Calu3 (cell line): ENCODE data around the gene GREM1. TPM values are rescaled to one million over a fixed set of nuclear protein-coding genes. Genes with fewer than 3 reads are reported as not detected.

Source experiments
- BruUV-seq: library from RNA; stranded (reverse); fragments of 400-500 nt; replicated peaks from 2 replicates; lab custom pipeline; 2021; lab: Mats Ljungman, UMichigan
- CTCF ChIA-PET: fragments of 300-600 bp; sonication (Branson Sonifier 250); formaldehyde crosslinking; loops from one replicate; lab custom pipeline; 2022; ENCODE audit warnings: antibody characterized with exemption; lab: Charles Lee
- DNase-seq: peaks from one replicate; pipeline ENCODE4 v3.0.0; 2022
- H3K27ac Mint-ChIP-seq: one replicate; pipeline ENCODE4 v1.8.0; 2022; ENCODE audit warnings: mixed read lengths; ENCODE audit not compliant: unreplicated experiment
- H3K27me3 Mint-ChIP-seq: one replicate; pipeline ENCODE4 v1.8.0; 2022; ENCODE audit warnings: mixed read lengths; ENCODE audit not compliant: unreplicated experiment
- H3K36me3 Mint-ChIP-seq: one replicate; pipeline ENCODE4 v1.8.0; 2022; ENCODE audit warnings: mild to moderate bottlenecking, moderate library complexity, mixed read lengths; ENCODE audit not compliant: insufficient read depth, unreplicated experiment
- H3K4me1 Mint-ChIP-seq: one replicate; pipeline ENCODE4 v1.8.0; 2022; ENCODE audit warnings: mild to moderate bottlenecking, low read depth, mixed read lengths; ENCODE audit not compliant: unreplicated experiment
- H3K4me3 Mint-ChIP-seq: one replicate; pipeline ENCODE4 v1.8.0; 2022; ENCODE audit warnings: mild to moderate bottlenecking, low read depth, moderate library complexity, mixed read lengths; ENCODE audit not compliant: unreplicated experiment
- H3K9me3 Mint-ChIP-seq: one replicate; pipeline ENCODE4 v1.8.0; 2022; ENCODE audit warnings: low read depth, mixed read lengths; ENCODE audit not compliant: unreplicated experiment
- intact Hi-C: fragments of 100-400 bp; cut with micrococcal nuclease; formaldehyde crosslinking; loops from one replicate; pipeline ENCODE4 v1.10.0; 2022; ENCODE audit not compliant: unreplicated experiment
- total RNA-seq: library from RNA; stranded (reverse); gene quantifications from 2 replicates; pipeline ENCODE4 v1.2.3, GENCODE V29; 2022
- TF ChIP-seq, protein P1 (sequence below): fragments of 200-600 bp; IDR thresholded peaks from one replicate; pipeline ENCODE4 v1.8.0; 2022; ENCODE audit warnings: antibody characterized with exemption; ENCODE audit not compliant: unreplicated experiment

GREM1 gene
- total RNA-seq, 1 experiment from 2014 or later: not detected

DNA sequence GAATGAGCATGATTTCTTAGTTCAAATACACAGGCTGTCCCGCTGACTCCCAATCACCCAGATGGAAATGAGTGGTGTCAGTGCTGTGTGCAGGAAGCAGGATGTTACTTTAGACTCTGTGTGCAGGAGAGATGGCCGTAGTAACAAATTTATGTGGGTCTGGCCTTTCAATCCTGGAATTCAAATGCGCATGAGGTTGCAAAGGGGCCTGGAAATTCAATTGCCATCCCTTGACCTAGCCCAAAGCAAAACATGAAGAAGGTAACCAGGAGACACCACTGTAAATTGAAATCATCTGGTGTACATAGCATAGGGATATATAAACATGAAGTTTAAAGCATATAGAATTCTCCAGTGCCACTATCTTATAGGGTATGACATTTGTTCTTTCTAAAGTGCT is 33.2 kb downstream of the GREM1 start:
- Mint-ChIP-seq H3K4me1 (no peaks in the 10 kb centered on the region), H3K27ac (no peak overlapping the region), H3K36me3 (no peaks in the 10 kb centered on the region), H3K4me3 (no peak overlapping the region), H3K9me3 (no peaks in the 10 kb centered on the region), H3K27me3 (no peaks in the 10 kb centered on the region)
- intact Hi-C loops: no loop called here
- TF ChIP-seq, protein P1, sequence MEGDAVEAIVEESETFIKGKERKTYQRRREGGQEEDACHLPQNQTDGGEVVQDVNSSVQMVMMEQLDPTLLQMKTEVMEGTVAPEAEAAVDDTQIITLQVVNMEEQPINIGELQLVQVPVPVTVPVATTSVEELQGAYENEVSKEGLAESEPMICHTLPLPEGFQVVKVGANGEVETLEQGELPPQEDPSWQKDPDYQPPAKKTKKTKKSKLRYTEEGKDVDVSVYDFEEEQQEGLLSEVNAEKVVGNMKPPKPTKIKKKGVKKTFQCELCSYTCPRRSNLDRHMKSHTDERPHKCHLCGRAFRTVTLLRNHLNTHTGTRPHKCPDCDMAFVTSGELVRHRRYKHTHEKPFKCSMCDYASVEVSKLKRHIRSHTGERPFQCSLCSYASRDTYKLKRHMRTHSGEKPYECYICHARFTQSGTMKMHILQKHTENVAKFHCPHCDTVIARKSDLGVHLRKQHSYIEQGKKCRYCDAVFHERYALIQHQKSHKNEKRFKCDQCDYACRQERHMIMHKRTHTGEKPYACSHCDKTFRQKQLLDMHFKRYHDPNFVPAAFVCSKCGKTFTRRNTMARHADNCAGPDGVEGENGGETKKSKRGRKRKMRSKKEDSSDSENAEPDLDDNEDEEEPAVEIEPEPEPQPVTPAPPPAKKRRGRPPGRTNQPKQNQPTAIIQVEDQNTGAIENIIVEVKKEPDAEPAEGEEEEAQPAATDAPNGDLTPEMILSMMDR: no peak
- no TSS peak for BruUV-seq
- DNase-seq: no peak
- CTCF ChIA-PET: no interaction called here

DNA sequence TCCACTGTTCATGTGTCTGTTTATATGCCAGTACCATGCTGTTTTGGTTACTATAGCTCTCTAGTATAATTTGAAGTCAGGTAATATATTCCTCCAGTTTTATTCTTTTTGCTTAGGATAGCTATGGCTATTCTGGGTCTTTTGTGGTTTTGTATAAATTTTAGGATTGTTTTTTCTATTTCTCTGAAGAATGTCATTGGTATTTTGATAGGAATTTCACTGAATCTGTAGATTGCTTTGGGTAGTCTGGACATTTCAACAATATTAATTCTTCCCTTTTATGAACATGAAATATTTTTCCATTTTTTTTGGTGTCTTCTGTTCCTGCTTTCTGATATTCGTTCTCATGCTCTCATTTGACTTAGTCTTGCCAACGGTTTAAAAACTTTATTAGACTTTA is 39.6 kb downstream of the GREM1 start:
- intact Hi-C loops: no loop called here
- DNase-seq: no peak
- TF ChIP-seq, protein P1: no peak
- no peaks in the 10 kb centered on the region for H3K36me3 Mint-ChIP-seq
- H3K9me3 Mint-ChIP-seq: no peaks in the 10 kb centered on the region
- CTCF ChIA-PET: no interaction called here
- H3K27ac Mint-ChIP-seq: no peak overlapping the region
- H3K27me3 Mint-ChIP-seq: no peaks in the 10 kb centered on the region
- no peak overlapping the region for H3K4me3 Mint-ChIP-seq
- BruUV-seq: no TSS peak
- H3K4me1 Mint-ChIP-seq: no peaks in the 10 kb centered on the region

DNA sequence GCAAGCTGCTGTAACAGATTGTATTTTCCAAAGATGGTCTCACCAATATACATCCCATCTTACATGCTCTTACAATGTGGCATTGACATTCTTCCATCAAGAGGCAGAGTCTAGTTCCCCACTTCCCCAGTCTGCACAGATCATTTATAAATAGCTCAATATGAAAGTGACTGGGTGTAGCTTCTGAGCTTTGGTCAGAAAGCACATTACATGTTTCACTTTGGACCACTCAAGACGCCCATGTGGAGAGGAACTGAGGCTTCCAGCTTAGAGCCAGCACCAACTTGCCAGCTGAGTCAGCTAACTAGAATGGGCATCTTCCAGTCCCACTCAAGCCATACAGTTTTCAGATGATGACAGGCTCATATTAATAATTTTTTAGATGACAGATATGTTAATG is 45.5 kb downstream of the GREM1 start:
- no peaks in the 10 kb centered on the region for H3K4me1 Mint-ChIP-seq
- no peak overlapping the region for H3K27ac Mint-ChIP-seq
- no peak overlapping the region for H3K4me3 Mint-ChIP-seq
- intact Hi-C loops: no loop called here
- BruUV-seq: no TSS peak
- DNase-seq: no peak
- CTCF ChIA-PET: no interaction called here
- TF ChIP-seq, protein P1: no peak
- no peaks in the 10 kb centered on the region for H3K36me3 Mint-ChIP-seq
- H3K27me3 Mint-ChIP-seq: no peaks in the 10 kb centered on the region
- H3K9me3 Mint-ChIP-seq: no peaks in the 10 kb centered on the region

DNA sequence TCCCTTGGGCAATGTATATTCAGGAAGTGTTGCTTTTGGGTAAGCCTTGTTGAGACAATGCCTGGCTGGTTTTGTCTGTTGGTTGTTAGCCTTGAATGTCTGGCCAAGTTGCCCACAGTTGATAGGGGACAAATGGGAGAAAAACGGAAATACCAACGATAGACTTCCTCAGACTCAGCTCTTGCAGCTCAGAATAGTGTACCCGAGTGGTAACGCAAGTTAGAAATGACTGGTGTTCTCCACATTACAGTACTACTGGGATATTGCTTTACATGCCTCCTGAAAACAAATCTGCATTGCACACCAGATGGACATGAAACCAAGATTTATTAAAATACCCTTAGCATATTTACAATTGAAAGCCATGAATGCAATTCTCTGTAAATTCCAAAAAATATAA is 47.4 kb downstream of the GREM1 start:
- H3K4me1 Mint-ChIP-seq: no peaks in the 10 kb centered on the region
- BruUV-seq: no TSS peak
- DNase-seq: no peak
- intact Hi-C loops: no loop called here
- no peaks in the 10 kb centered on the region for H3K36me3 Mint-ChIP-seq
- H3K27ac Mint-ChIP-seq: no peak overlapping the region
- H3K27me3 Mint-ChIP-seq: no peaks in the 10 kb centered on the region
- H3K4me3 Mint-ChIP-seq: no peak overlapping the region
- TF ChIP-seq, protein P1: no peak
- CTCF ChIA-PET: no interaction called here
- H3K9me3 Mint-ChIP-seq: no peaks in the 10 kb centered on the region

DNA sequence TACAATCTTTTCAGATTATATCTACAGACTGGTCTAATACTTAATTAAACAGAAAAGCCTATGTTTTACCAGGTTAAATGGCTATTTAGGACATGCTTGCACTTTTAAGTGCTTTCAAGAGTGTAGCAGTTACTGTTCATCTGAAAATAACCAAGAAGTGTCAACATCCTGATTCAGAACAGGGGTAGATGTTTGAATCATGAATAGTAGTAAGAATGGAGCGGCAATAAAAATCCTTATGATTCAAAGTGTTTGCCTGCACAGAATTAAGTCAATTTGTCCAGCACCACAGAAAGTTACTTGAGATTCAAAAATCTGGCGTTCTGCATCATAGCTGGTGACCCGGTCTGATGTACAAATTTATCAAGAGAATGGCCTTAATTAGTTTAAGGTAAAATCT is 48.3 kb downstream of the GREM1 start:
- Mint-ChIP-seq H3K27me3 (no peaks in the 10 kb centered on the region), H3K4me1 (no peaks in the 10 kb centered on the region), H3K27ac (no peak overlapping the region), H3K36me3 (no peaks in the 10 kb centered on the region), H3K9me3 (no peaks in the 10 kb centered on the region), H3K4me3 (no peak overlapping the region)
- TF ChIP-seq, protein P1: no peak
- BruUV-seq: no TSS peak
- intact Hi-C loops: no loop called here
- DNase-seq: no peak
- CTCF ChIA-PET: no interaction called here
